SU-DHL-6 (cell line): Measurements from ENCODE around the gene CDH16.

Experiments
- H2AFZ ChIP-seq: fragments of 200-600 bp; sonication (generic); 2 replicates; pipeline ENCODE4 v1.6.1; 2014; ENCODE audit warnings: low read depth, mild to moderate bottlenecking, moderate library complexity, mixed read lengths, antibody characterized with exemption, low read length; ENCODE audit not compliant: severe bottlenecking
- H3F3A ChIP-seq: fragments of 200-600 bp; shearing (Covaris generic); 2 replicates; pipeline ENCODE4 v1.6.0; 2016; ENCODE audit warnings: antibody characterized with exemption, mild to moderate bottlenecking; ENCODE audit not compliant: insufficient read depth
- H3K27ac ChIP-seq: fragments of 200-600 bp; sonication (generic); 2 replicates; pipeline ENCODE4 v1.5.1; 2016; ENCODE audit warnings: low read depth, mild to moderate bottlenecking, low read length, moderate library complexity, mixed read lengths
- H3K27me3 ChIP-seq: fragments of 200-600 bp; sonication (generic), shearing (Covaris generic); 2 replicates; pipeline ENCODE4 v1.6.0; 2014; ENCODE audit warnings: mild to moderate bottlenecking, low read length
- H3K36me3 ChIP-seq: fragments of 200-600 bp; sonication (generic); 2 replicates; pipeline ENCODE4 v1.6.1; 2014; ENCODE audit warnings: mild to moderate bottlenecking, low read length, mixed read lengths
- H3K4me2 ChIP-seq: fragments of 300-600, 200-600 bp; shearing (Covaris generic), sonication (generic); 2 replicates; pipeline ENCODE4 v1.6.0; 2014; ENCODE audit warnings: low read length, low read depth, mild to moderate bottlenecking; ENCODE audit not compliant: poor library complexity, severe bottlenecking
- H3K4me3 ChIP-seq: fragments of 200-600 bp; sonication (generic); 2 replicates; pipeline ENCODE4 v1.5.1; 2014; ENCODE audit warnings: antibody characterized with exemption, low read length, mild to moderate bottlenecking, mixed read lengths; ENCODE audit not compliant: insufficient read depth, poor library complexity, severe bottlenecking
- H3K79me2 ChIP-seq: fragments of 200-600 bp; sonication (generic); 2 replicates; pipeline ENCODE4 v1.6.1; 2014; ENCODE audit warnings: mild to moderate bottlenecking, low read length, moderate library complexity; ENCODE audit not compliant: insufficient read depth
- H3K9ac ChIP-seq: fragments of 200-600 bp; sonication (generic); 2 replicates; pipeline ENCODE4 v1.7.0; 2014; ENCODE audit warnings: mild to moderate bottlenecking, low read length
- H3K9me2 ChIP-seq: fragments of 200-600 bp; sonication (generic); replicated peaks from 2 replicates; pipeline ENCODE4 v1.6.1; 2014; ENCODE audit warnings: low read length; ENCODE audit not compliant: insufficient read depth
- H3K9me3 ChIP-seq: fragments of 200-600 bp; sonication (generic); 2 replicates; pipeline ENCODE4 v1.6.1; 2014; ENCODE audit warnings: low read length, mixed read lengths; ENCODE audit not compliant: insufficient read depth
- H4K20me1 ChIP-seq: fragments of 200-600 bp; sonication (generic); 2 replicates; pipeline ENCODE4 v1.6.1; 2014; ENCODE audit warnings: low read depth, mild to moderate bottlenecking, antibody characterized with exemption, low read length, moderate library complexity, mixed read lengths
- EZH2phosphoT487 ChIP-seq: fragments of 200-600 bp; sonication (generic), shearing (Covaris generic); conservative IDR thresholded peaks from 2 replicates; pipeline ENCODE4 v1.6.1; 2018; ENCODE audit warnings: mild to moderate bottlenecking, antibody characterized with exemption, low read length, moderate library complexity, mixed read lengths
- TF ChIP-seq, protein P1 (sequence below): fragments of 200-600 bp; sonication (generic); IDR thresholded peaks from one replicate; pipeline ENCODE4 v1.5.1; 2017; ENCODE audit warnings: antibody characterized with exemption, mild to moderate bottlenecking, low read length, moderate library complexity; ENCODE audit not compliant: insufficient read depth, poor library complexity, severe bottlenecking

The CDH16 gene

DNA sequence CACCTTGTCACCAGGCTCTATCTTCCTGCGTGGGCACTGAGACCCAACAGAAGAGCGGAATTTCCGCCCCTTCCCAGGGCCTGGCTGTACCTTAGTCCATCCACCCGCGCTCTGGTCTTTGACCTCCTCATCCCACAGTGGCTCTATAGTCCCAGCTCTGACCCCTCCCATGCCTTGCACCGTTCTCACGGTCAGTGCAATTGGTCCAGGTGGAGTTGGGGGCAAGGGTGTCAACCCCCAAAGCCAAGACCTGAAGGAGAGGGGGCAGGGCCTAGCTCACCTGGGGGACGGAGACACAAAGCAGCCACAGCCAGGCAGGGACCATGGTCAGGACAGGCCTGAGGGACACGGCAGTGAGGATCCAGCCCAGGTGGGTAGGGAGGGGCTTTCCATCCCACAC, 944 bp downstream of the CDH16 start:
- no peak overlapping the region for H3K4me2 ChIP-seq
- no peak overlapping the region for H2AFZ ChIP-seq
- no peak overlapping the region for H3K27ac ChIP-seq
- H3K79me2 ChIP-seq = no peaks in the 10 kb centered on the region
- TF ChIP-seq, protein P1, sequence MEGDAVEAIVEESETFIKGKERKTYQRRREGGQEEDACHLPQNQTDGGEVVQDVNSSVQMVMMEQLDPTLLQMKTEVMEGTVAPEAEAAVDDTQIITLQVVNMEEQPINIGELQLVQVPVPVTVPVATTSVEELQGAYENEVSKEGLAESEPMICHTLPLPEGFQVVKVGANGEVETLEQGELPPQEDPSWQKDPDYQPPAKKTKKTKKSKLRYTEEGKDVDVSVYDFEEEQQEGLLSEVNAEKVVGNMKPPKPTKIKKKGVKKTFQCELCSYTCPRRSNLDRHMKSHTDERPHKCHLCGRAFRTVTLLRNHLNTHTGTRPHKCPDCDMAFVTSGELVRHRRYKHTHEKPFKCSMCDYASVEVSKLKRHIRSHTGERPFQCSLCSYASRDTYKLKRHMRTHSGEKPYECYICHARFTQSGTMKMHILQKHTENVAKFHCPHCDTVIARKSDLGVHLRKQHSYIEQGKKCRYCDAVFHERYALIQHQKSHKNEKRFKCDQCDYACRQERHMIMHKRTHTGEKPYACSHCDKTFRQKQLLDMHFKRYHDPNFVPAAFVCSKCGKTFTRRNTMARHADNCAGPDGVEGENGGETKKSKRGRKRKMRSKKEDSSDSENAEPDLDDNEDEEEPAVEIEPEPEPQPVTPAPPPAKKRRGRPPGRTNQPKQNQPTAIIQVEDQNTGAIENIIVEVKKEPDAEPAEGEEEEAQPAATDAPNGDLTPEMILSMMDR = no peak
- no peak for TF ChIP-seq EZH2phosphoT487
- H3K9ac ChIP-seq = no peak overlapping the region
- no peaks in the 10 kb centered on the region for H3K36me3 ChIP-seq
- H3K4me3 ChIP-seq = no peak overlapping the region
- H3K9me3 ChIP-seq = no peaks in the 10 kb centered on the region
- H3K27me3 ChIP-seq = 0 out of 2 replicates have a peak, but pooled peaks cover 2% of the 10 kb centered on the region
- no peaks in the 10 kb centered on the region for H4K20me1 ChIP-seq
- no peaks in the 10 kb centered on the region for H3F3A ChIP-seq
- H3K9me2 ChIP-seq = no peaks in the 10 kb centered on the region

DNA sequence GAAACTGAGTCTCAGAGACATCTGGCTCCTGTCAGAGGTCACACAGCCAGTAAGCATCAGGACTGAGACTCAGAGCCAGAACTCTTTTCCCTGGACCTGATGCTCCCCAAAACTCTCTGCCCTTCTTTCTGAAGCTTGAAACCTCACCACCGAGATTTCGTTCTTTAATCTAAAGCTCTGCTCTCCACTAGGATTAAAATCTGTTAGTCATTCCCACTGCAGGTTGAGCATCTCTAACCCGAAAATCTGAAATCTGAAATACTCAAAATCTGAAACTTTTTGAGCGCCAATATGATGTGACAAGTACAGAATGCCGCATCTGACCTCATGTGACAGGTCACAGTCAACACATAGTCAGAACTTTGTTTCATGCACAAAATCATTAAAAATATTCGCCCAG, 2.2 kb downstream of the CDH16 start:
- TF ChIP-seq, protein P1 = no peak
- no peak for TF ChIP-seq EZH2phosphoT487

DNA sequence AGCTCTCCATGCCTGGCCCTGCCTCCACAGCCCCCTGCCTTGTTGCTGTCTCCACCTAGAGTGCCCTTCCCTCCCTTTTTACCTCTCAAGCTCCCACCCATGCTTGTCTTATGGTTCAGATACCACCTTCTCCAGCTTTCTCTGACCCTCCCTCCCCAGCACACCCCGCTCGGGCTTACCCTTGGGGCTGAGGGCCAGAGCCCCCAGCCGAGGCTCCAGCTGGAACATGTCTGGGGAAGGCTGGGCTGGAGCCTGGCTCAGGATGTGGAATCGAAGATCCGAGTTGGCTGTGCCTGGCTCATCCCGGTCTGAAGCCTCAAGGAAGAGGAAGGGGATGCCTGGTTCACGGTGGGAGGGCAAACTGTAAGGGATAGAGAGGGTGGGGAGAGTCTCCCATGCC, 3.6 kb downstream of the CDH16 start:
- no peak overlapping the region for H3K4me3 ChIP-seq
- no peak overlapping the region for H3K9ac ChIP-seq
- no peak overlapping the region for H2AFZ ChIP-seq
- no peaks in the 10 kb centered on the region for H3K36me3 ChIP-seq
- H4K20me1 ChIP-seq = no peaks in the 10 kb centered on the region
- no peaks in the 10 kb centered on the region for H3K79me2 ChIP-seq
- TF ChIP-seq, protein P1 = no peak
- no peak for TF ChIP-seq EZH2phosphoT487
- no peaks in the 10 kb centered on the region for H3K9me3 ChIP-seq
- H3K27me3 ChIP-seq = 0 out of 2 replicates have a peak, but pooled peaks cover 2% of the 10 kb centered on the region
- H3F3A ChIP-seq = no peaks in the 10 kb centered on the region
- H3K9me2 ChIP-seq = no peaks in the 10 kb centered on the region
- H3K27ac ChIP-seq = no peak overlapping the region
- H3K4me2 ChIP-seq = no peak overlapping the region

More for the DNA sequence above, 2.2 kb downstream of the CDH16 start:
- no peaks in the 10 kb centered on the region for H3F3A ChIP-seq
- no peak overlapping the region for H3K4me2 ChIP-seq
- H3K36me3 ChIP-seq = no peaks in the 10 kb centered on the region
- H2AFZ ChIP-seq = no peak overlapping the region
- no peaks in the 10 kb centered on the region for H3K79me2 ChIP-seq
- no peak overlapping the region for H3K9ac ChIP-seq
- no peak overlapping the region for H3K27ac ChIP-seq
- H3K9me2 ChIP-seq = no peaks in the 10 kb centered on the region
- H3K27me3 ChIP-seq = 0 out of 2 replicates have a peak, but pooled peaks cover 2% of the 10 kb centered on the region
- no peaks in the 10 kb centered on the region for H4K20me1 ChIP-seq
- no peak overlapping the region for H3K4me3 ChIP-seq
- H3K9me3 ChIP-seq = no peaks in the 10 kb centered on the region
